Activated T-cell treated with anti-CD3 and anti-CD28 coated beads for 24 hours (primary cell): ENCODE measurements around the gene MCAM.

Experiments used
- DNase-seq: peaks from one replicate; pipeline ENCODE4 v3.0.0-alpha.2; 2020; ENCODE audit warnings: low read depth

MCAM gene

GRCh38 chr11:119316729-119317591 lies at the start of gene MCAM:
Gene MCAM (minus strand): TSS chr11:119317130. CDS start chr11:119317101, 29 bp downstream.
- DNase-seq = no peak

- DNase-seq = no peak
These were observed 48.2 kb upstream of the MCAM start for GRCh38 chr11:119365071-119365591.

GRCh38 chr11:119363851-119364590 lies 47.1 kb upstream of the MCAM start:
- peak; percentile 45 for DNase-seq

- DNase-seq = no peak
These were observed 46.3 kb upstream of the MCAM start for GRCh38 chr11:119363081-119363850.

GRCh38 chr11:119362741-119363080 lies 45.8 kb upstream of the MCAM start:
- DNase-seq = no peak

GRCh38 chr11:119361941-119362725 lies 45.2 kb upstream of the MCAM start:
- no peak for DNase-seq

- peak; percentile 28 for DNase-seq
These were observed 44.3 kb upstream of the MCAM start for GRCh38 chr11:119361056-119361787.

GRCh38 chr11:119359365-119360214 lies 42.7 kb upstream of the MCAM start:
- no peak for DNase-seq

- no peak for DNase-seq
These were observed 40.1 kb upstream of the MCAM start for GRCh38 chr11:119357074-119357473.

GRCh38 chr11:119356349-119357031 lies 39.6 kb upstream of the MCAM start:
- peak; percentile 56 for DNase-seq

GRCh38 chr11:119355091-119355843 lies 38.3 kb upstream of the MCAM start:
- DNase-seq = no peak

- DNase-seq = no peak
These were observed 35.9 kb upstream of the MCAM start for GRCh38 chr11:119352857-119353260.

- DNase-seq = no peak
These were observed 34.3 kb upstream of the MCAM start for GRCh38 chr11:119351232-119351631.

GRCh38 chr11:119350302-119350701 lies 33.4 kb upstream of the MCAM start:
- no peak for DNase-seq

- no peak for DNase-seq
These were observed 31.1 kb upstream of the MCAM start for GRCh38 chr11:119347940-119348605.

- no peak for DNase-seq
These were observed 30.3 kb upstream of the MCAM start for GRCh38 chr11:119347242-119347641.

- DNase-seq = no peak
These were observed 29.7 kb upstream of the MCAM start, which contains the start of gene MFRP for GRCh38 chr11:119346605-119347004. Gene MFRP (minus strand): TSS chr11:119346705. CDS start chr11:119346513, 192 bp downstream.

- DNase-seq = no peak
These were observed 28.8 kb upstream of the MCAM start for GRCh38 chr11:119345685-119346084.
